GM12891 (cell line): ENCODE results near the gene PTPRN2.

Experiments
- POLR2A ChIP-seq: IDR thresholded peaks from 2 replicates; pipeline ENCODE4 v1.6.1; 2011; ENCODE audit warnings: low read depth, low read length, control low read depth
- POLR2AphosphoS5 ChIP-seq: IDR thresholded peaks from 2 replicates; pipeline ENCODE4 v1.6.1; 2011; ENCODE audit warnings: low read depth, low read length, control low read depth
- SPI1 ChIP-seq: IDR thresholded peaks from 2 replicates; pipeline ENCODE4 v1.6.1; 2011; ENCODE audit warnings: low read depth, low read length, control low read depth
- TAF1 ChIP-seq: IDR thresholded peaks from 2 replicates; pipeline ENCODE4 v1.6.1; 2011; ENCODE audit warnings: low read depth, low read length, control low read depth

- no peak for TF ChIP-seq SPI1
- TF ChIP-seq POLR2AphosphoS5, result no peak
- TF ChIP-seq POLR2A, result no peak
- TF ChIP-seq TAF1, result no peak
Measured at GRCh38 chr7:157611341-157611740, 976.3 kb downstream of the PTPRN2 start.
